ENCODE data around the gene GIGYF1. TPM values are rescaled to one million over a fixed set of nuclear protein-coding genes. Genes with fewer than 3 reads are reported as not detected.

GIGYF1 gene
- total and polyA plus RNA-seq, 2 experiments from 2014 or later: 13.2 to 17.6 TPM

DNA sequence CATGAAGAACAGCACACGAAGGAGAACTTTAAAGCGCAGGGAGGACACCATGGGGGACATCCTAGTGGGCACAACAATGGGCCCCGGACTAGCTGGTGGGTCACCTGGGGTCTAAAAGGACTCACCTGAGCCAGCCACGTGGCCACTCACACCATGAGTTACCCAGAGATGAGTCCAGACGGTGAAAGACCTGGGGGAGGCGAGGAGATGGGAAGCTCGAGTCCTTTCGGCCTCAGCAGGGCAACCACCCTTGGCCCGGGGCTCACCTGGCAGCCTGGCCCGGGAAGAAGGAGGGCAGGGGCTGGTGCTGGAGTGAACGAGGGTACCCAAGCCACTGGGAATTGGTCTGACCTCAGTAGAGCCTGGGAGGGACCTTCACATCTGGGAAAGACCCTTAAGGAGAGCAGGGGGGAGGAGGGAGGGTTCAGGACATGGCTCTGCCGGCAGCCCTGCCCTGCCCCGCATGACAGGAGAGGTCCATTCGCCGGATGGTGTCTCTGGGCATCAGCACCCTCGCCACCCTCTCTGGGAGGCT lies 5.7 kb downstream of the GIGYF1 start:
- Histone ChIP-seq H3K36me3 (replicated peaks; ENCODE audit: insufficient read depth, low read depth) (no peaks in the 10 kb centered on the region), H3K9me3 (ENCODE audit: low read depth) (no peaks in the 10 kb centered on the region), H4K20me1 (ENCODE audit: insufficient read depth, poor library complexity, severe bottlenecking) (peaks cover 62% of the 10 kb centered on the region), H3K4me2 (no peak overlapping the region), H3K4me3 (no peak overlapping the region), H3K27me3 (no peaks in the 10 kb centered on the region), H3K79me2 (peaks cover 62% of the 10 kb centered on the region), H2AFZ (no peak overlapping the region), H3K4me1 (ENCODE audit: insufficient read depth) (peaks cover 14% of the 10 kb centered on the region), H3K9me2 (replicated peaks; ENCODE audit: insufficient read depth) (no peaks in the 10 kb centered on the region), H3K27ac (no peak overlapping the region)
- TF ChIP-seq EZH2phosphoT487 (IDR thresholded peaks at IDR 0.05; ENCODE audit: low read depth, severe bottlenecking, unreplicated experiment): no peak
- TF ChIP-seq CTCF (IDR thresholded peaks at IDR 0.05; ENCODE audit: poor library complexity): no peak
- no peak for TF ChIP-seq EZH2 (IDR thresholded peaks at IDR 0.05; ENCODE audit: borderline replicate concordance)
- no peak for DNase-seq (ENCODE audit: low spot score)
- 95% methylated on average over 15 of the region's 16 CpGs for WGBS (ENCODE audit: low lambda C conversion rate, missing lambda C conversion rate)

- H4K20me1 ChIP-seq (ENCODE audit: insufficient read depth, poor library complexity, severe bottlenecking): peaks cover 56% of the 10 kb centered on the region
- no peak for TF ChIP-seq EZH2phosphoT487 (IDR thresholded peaks at IDR 0.05; ENCODE audit: low read depth, severe bottlenecking, unreplicated experiment)
- no peak for TF ChIP-seq EZH2 (IDR thresholded peaks at IDR 0.05; ENCODE audit: borderline replicate concordance)
- no peak for TF ChIP-seq CTCF (IDR thresholded peaks at IDR 0.05; ENCODE audit: poor library complexity)
- H3K36me3 ChIP-seq (replicated peaks; ENCODE audit: insufficient read depth, low read depth): no peaks in the 10 kb centered on the region
These were observed 6.2 kb downstream of the GIGYF1 start for GRCh38 chr7:100687751-100688300.

DNA sequence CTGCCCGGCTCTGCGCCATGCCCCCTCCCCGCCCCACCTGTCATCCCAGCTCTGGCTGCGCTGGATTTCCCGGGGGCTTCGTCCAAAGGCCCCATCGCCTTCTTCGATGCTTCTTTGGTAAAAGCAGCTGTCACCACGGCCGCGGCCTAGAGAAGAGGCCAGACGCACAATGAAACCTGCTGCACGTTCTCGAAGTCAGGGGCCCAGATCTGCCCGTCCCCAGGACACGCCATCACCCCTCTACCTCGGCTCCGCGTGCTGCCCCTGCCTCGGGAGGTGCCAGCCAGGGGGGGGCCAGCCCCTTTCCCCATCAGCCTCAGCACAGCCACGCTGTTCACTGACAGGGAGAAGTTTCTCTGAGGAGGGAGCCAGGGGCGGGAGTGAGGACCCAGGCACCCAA lies 6.8 kb downstream of the GIGYF1 start:
- no peak for TF ChIP-seq EZH2 (IDR thresholded peaks at IDR 0.05; ENCODE audit: borderline replicate concordance)
- TF ChIP-seq EZH2phosphoT487 (IDR thresholded peaks at IDR 0.05; ENCODE audit: low read depth, severe bottlenecking, unreplicated experiment): no peak
- no peak for TF ChIP-seq CTCF (IDR thresholded peaks at IDR 0.05; ENCODE audit: poor library complexity)
- no peaks in the 10 kb centered on the region for H3K9me2 ChIP-seq (replicated peaks; ENCODE audit: insufficient read depth)

More at GRCh38 chr7:100687751-100688300, 6.2 kb downstream of the GIGYF1 start:
- WGBS (ENCODE audit: low lambda C conversion rate, missing lambda C conversion rate): 84% methylated on average over 20 of the region's 25 CpGs
- peaks cover 13% of the 10 kb centered on the region for H3K4me1 ChIP-seq (ENCODE audit: insufficient read depth)
- no peak overlapping the region for H2AFZ ChIP-seq
- no peak overlapping the region for H3K27ac ChIP-seq
- no peaks in the 10 kb centered on the region for H3K9me2 ChIP-seq (replicated peaks; ENCODE audit: insufficient read depth)
- no peak for DNase-seq (ENCODE audit: low spot score)
- no peak overlapping the region for H3K4me2 ChIP-seq
- H3K79me2 ChIP-seq: peaks cover 57% of the 10 kb centered on the region
- no peaks in the 10 kb centered on the region for H3K27me3 ChIP-seq
- no peaks in the 10 kb centered on the region for H3K9me3 ChIP-seq (ENCODE audit: low read depth)
- no peak overlapping the region for H3K4me3 ChIP-seq

More for the DNA sequence above, 6.8 kb downstream of the GIGYF1 start:
- Histone ChIP-seq H3K36me3 (replicated peaks; ENCODE audit: insufficient read depth, low read depth) (no peaks in the 10 kb centered on the region), H3K9me3 (ENCODE audit: low read depth) (no peaks in the 10 kb centered on the region), H3K4me1 (ENCODE audit: insufficient read depth) (peaks cover 8% of the 10 kb centered on the region), H3K79me2 (peaks cover 51% of the 10 kb centered on the region), H4K20me1 (ENCODE audit: insufficient read depth, poor library complexity, severe bottlenecking) (peaks cover 51% of the 10 kb centered on the region), H2AFZ (no peak overlapping the region), H3K4me2 (no peak overlapping the region), H3K4me3 (no peak overlapping the region), H3K27me3 (no peaks in the 10 kb centered on the region), H3K27ac (no peak overlapping the region)
- no peak for DNase-seq (ENCODE audit: low spot score)
- over 99% methylated on average over 21 of the region's 22 CpGs for whole genome bisulfite sequencing (ENCODE audit: low lambda C conversion rate, missing lambda C conversion rate)

All from hepatocyte (in vitro differentiated cells).